Mesenchymal stem cell (in vitro differentiated cells and primary cell): ENCODE measurements around the gene TNFAIP3.
A peak's percentile ranks its signal among the peaks of the same experiment; 100 is the strongest.

Experiments
- DNase-seq: peaks from one replicate; pipeline ENCODE4 v3.0.0-alpha.2; 2013
- H2AFZ ChIP-seq: one replicate; pipeline ENCODE4 v1.6.1; 2013; ENCODE audit warnings: low read depth, mild to moderate bottlenecking, control low read depth, inconsistent platforms, low read length, moderate library complexity
- H2AK5ac ChIP-seq: 2 replicates; pipeline ENCODE4 v1.6.1; 2013; ENCODE audit warnings: low read length, moderate library complexity, mild to moderate bottlenecking, inconsistent platforms; ENCODE audit not compliant: severe bottlenecking
- H2BK120ac ChIP-seq: one replicate; pipeline ENCODE4 v1.6.1; 2013; ENCODE audit warnings: low read depth, mild to moderate bottlenecking, inconsistent platforms, low read length, moderate library complexity
- H2BK12ac ChIP-seq, 2 experiments: one replicate each; pipeline ENCODE4 v1.6.1; 2013; ENCODE audit warnings: inconsistent platforms in 2 of 2, low read length in 2 of 2, mild to moderate bottlenecking in 2 of 2, moderate library complexity in 2 of 2, control low read depth in 1 of 2
- H2BK15ac ChIP-seq: one replicate; pipeline ENCODE4 v1.6.1; 2013; ENCODE audit warnings: mild to moderate bottlenecking, low read depth, inconsistent platforms; ENCODE audit not compliant: poor library complexity, severe bottlenecking
- H2BK5ac ChIP-seq: 2 replicates; pipeline ENCODE4 v1.6.1; 2013; ENCODE audit warnings: low read depth, mild to moderate bottlenecking, low read length, control low read depth, inconsistent platforms; ENCODE audit not compliant: poor library complexity, severe bottlenecking
- H3K14ac ChIP-seq, 2 experiments: one replicate each; pipeline ENCODE4 v1.6.1; 2013; ENCODE audit warnings: inconsistent platforms in 2 of 2, low read length in 2 of 2, control low read depth in 1 of 2, mild to moderate bottlenecking in 1 of 2, moderate library complexity in 1 of 2
- H3K18ac ChIP-seq, 2 experiments: one replicate each; pipeline ENCODE4 v1.6.1; 2013; ENCODE audit warnings: inconsistent platforms in 2 of 2, low read length in 2 of 2, control low read depth in 1 of 2, low read depth in 1 of 2, mild to moderate bottlenecking in 1 of 2
- H3K23ac ChIP-seq, 2 experiments: one replicate each; pipeline ENCODE4 v1.6.1; 2013; ENCODE audit warnings: inconsistent platforms in 2 of 2, low read length in 2 of 2, mild to moderate bottlenecking in 2 of 2, moderate library complexity in 2 of 2, control low read depth in 1 of 2
- H3K27ac ChIP-seq: 2 replicates; pipeline ENCODE4 v1.5.1; 2013; ENCODE audit warnings: mild to moderate bottlenecking, moderate library complexity, low read length, control low read depth, inconsistent platforms; ENCODE audit not compliant: poor library complexity, severe bottlenecking
- H3K27me3 ChIP-seq, 2 experiments: 2 replicates each; pipeline versions ENCODE4 v1.6.1 to v1.7.0; 2013; ENCODE audit warnings: low read length in 2 of 2, mild to moderate bottlenecking in 2 of 2, moderate library complexity in 2 of 2, control low read depth in 1 of 2, inconsistent platforms in 1 of 2; ENCODE audit not compliant: control insufficient read depth in 1 of 2, insufficient read depth in 1 of 2
- H3K36me3 ChIP-seq, 2 experiments: 2 replicates each; pipeline versions ENCODE4 v1.6.1 to v1.7.0; 2013; ENCODE audit warnings: low read length in 2 of 2, control low read depth in 1 of 2, inconsistent platforms in 1 of 2, low read depth in 1 of 2, mild to moderate bottlenecking in 1 of 2; ENCODE audit not compliant: insufficient read depth in 2 of 2, control insufficient read depth in 1 of 2
- H3K4ac ChIP-seq, 2 experiments: one replicate each; pipeline ENCODE4 v1.6.1; 2013; ENCODE audit warnings: inconsistent platforms in 2 of 2, low read length in 2 of 2, mild to moderate bottlenecking in 2 of 2, moderate library complexity in 2 of 2, control low read depth in 1 of 2, low read depth in 1 of 2
- H3K4me1 ChIP-seq: 2 replicates; pipeline ENCODE4 v1.6.1; 2013; ENCODE audit warnings: low read depth, low read length, control low read depth; ENCODE audit not compliant: control insufficient read depth, insufficient read depth
- H3K4me2 ChIP-seq: 2 replicates; pipeline ENCODE4 v1.6.1; 2013; ENCODE audit warnings: low read length, mild to moderate bottlenecking, inconsistent platforms; ENCODE audit not compliant: poor library complexity, severe bottlenecking
- H3K4me3 ChIP-seq, 2 experiments: 2 replicates each; pipeline versions ENCODE4 v1.5.1 to v1.7.0; 2013; ENCODE audit warnings: low read length in 2 of 2, mild to moderate bottlenecking in 2 of 2, control low read depth in 1 of 2, low read depth in 1 of 2; ENCODE audit not compliant: insufficient read depth in 1 of 2
- H3K79me1 ChIP-seq: replicated peaks from 2 replicates; pipeline ENCODE4 v1.6.1; 2013; ENCODE audit warnings: mild to moderate bottlenecking, control low read depth, low read length, inconsistent platforms; ENCODE audit not compliant: poor library complexity, severe bottlenecking
- H3K9ac ChIP-seq: 2 replicates; pipeline ENCODE4 v1.7.0; 2013; ENCODE audit warnings: mild to moderate bottlenecking, low read length, moderate library complexity
- H3K9me3 ChIP-seq: 2 replicates; pipeline ENCODE4 v1.7.0; 2013; ENCODE audit warnings: mild to moderate bottlenecking, low read length; ENCODE audit not compliant: control insufficient read depth
- H4K8ac ChIP-seq: one replicate; pipeline ENCODE4 v1.6.1; 2013; ENCODE audit warnings: inconsistent platforms, mild to moderate bottlenecking, low read length, moderate library complexity
- H4K91ac ChIP-seq: one replicate; pipeline ENCODE4 v1.6.1; 2013; ENCODE audit warnings: mild to moderate bottlenecking, low read length, inconsistent platforms
- whole genome bisulfite sequencing: methylation state at CpG from one replicate; pipeline ENCODE4 v1.1.7; 2013; ENCODE audit warnings: mixed read lengths; 5-methylcytosine and 5-hydroxymethylcytosine counted together

Gene TNFAIP3

GRCh38 chr6:137862419-137863090, 4.5 kb upstream of the TNFAIP3 start:
- H3K4me3 ChIP-seq: no peak overlapping the region
- no peaks in the 10 kb centered on the region for H3K36me3 ChIP-seq
- peaks cover 2% of the 10 kb centered on the region for H3K79me1 ChIP-seq
- H2BK15ac ChIP-seq: no peak overlapping the region
- no peak overlapping the region for H2BK5ac ChIP-seq
- no peak overlapping the region for H3K4ac ChIP-seq
- H3K14ac ChIP-seq: no peak overlapping the region
- H2AK5ac ChIP-seq: no peak overlapping the region
- H3K4me2 ChIP-seq: no peak overlapping the region
- H3K23ac ChIP-seq: no peak overlapping the region
- no peaks in the 10 kb centered on the region for H3K9me3 ChIP-seq
- WGBS: 83% methylated on average over 4 of the region's 5 CpGs
- H3K27me3 ChIP-seq: no peaks in the 10 kb centered on the region
- H2BK12ac ChIP-seq: no peak overlapping the region
- H2BK120ac ChIP-seq: no peak overlapping the region
- no peak overlapping the region for H3K18ac ChIP-seq
- H2AFZ ChIP-seq: no peak overlapping the region
- peaks cover 2% of the 10 kb centered on the region for H3K4me1 ChIP-seq
- DNase-seq: no peak
- no peak overlapping the region for H4K91ac ChIP-seq
- no peak overlapping the region for H3K27ac ChIP-seq
- H4K8ac ChIP-seq: no peak overlapping the region
- H3K9ac ChIP-seq: no peak overlapping the region

DNA sequence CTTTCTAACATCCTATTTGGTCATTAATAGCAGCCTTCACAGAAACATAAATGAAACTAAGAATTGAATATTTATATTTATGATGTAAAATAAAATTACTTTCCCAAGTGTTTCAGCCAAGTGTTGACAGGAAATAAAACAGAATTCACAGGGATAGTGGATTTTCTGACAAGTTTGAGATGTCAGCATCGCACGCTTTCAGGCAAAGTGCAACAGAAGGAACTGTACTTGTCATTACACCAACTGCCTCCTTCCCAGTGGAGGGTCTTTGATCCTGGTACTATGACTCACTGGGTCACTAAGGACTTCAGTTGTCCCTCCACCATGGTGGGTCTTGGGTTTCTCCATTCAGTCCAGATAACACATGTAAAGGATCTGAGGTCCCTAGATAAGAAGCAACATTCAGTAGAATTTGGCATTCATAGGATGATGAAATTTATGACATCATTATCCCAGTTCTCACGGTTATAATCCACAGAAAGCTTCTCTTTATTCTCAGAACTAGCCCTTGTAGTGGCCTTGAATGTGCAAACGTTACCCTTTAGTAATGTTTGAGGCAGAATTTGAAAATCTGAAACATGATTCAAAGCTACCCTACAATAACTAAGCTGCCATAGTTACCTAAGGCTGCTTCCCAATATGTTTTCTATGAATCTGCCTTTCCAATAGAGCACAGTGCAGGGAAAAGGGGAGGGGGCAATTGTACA, 3.8 kb upstream of the TNFAIP3 start:
- H3K27ac ChIP-seq: no peak overlapping the region
- H3K23ac ChIP-seq: no peak overlapping the region
- H3K4me3 ChIP-seq: no peak overlapping the region
- peaks cover 6% of the 10 kb centered on the region for H3K79me1 ChIP-seq
- no peak overlapping the region for H2BK120ac ChIP-seq
- no peak overlapping the region for H3K14ac ChIP-seq
- H3K9ac ChIP-seq: no peak overlapping the region
- H2BK12ac ChIP-seq: peak overlapping the region; percentile 79 to 87
- no peak overlapping the region for H2BK15ac ChIP-seq
- H2AFZ ChIP-seq: no peak overlapping the region
- no peak overlapping the region for H3K4me2 ChIP-seq
- H3K36me3 ChIP-seq: no peaks in the 10 kb centered on the region
- H4K91ac ChIP-seq: no peak overlapping the region
- no peaks in the 10 kb centered on the region for H3K27me3 ChIP-seq
- peaks cover 6% of the 10 kb centered on the region for H3K4me1 ChIP-seq
- DNase-seq: peak; percentile 39
- 90% methylated on average over 3 of the region's 4 CpGs for WGBS
- no peak overlapping the region for H2AK5ac ChIP-seq
- no peak overlapping the region for H3K18ac ChIP-seq
- H2BK5ac ChIP-seq: no peak overlapping the region
- H4K8ac ChIP-seq: no peak overlapping the region
- H3K9me3 ChIP-seq: no peaks in the 10 kb centered on the region
- no peak overlapping the region for H3K4ac ChIP-seq

GRCh38 chr6:137864812-137865508, 2.1 kb upstream of the TNFAIP3 start:
- Histone ChIP-seq H3K27ac (no peak overlapping the region), H3K9me3 (no peaks in the 10 kb centered on the region), H2BK5ac (no peak overlapping the region), H3K4me1 (peaks cover 8% of the 10 kb centered on the region), H3K23ac (no peak overlapping the region), H2AFZ (no peak overlapping the region), H3K4ac (no peak overlapping the region), H2BK12ac (peak overlapping the region in 1 of 2 experiments; percentile 80), H2BK15ac (peak overlapping the region; percentile 15), H2AK5ac (no peak overlapping the region), H3K4me3 (no peak overlapping the region), H4K8ac (no peak overlapping the region), H3K4me2 (no peak overlapping the region), H3K14ac (peak overlapping the region in 1 of 2 experiments; percentile 58), H3K27me3 (no peaks in the 10 kb centered on the region), H3K36me3 (no peaks in the 10 kb centered on the region), H3K9ac (no peak overlapping the region), H3K79me1 (peaks cover 12% of the 10 kb centered on the region), H3K18ac (peak overlapping the region in 1 of 2 experiments; percentile 44), H4K91ac (no peak overlapping the region), H2BK120ac (no peak overlapping the region)
- 55% methylated on average over 4 of the region's 4 CpGs for WGBS
- peak; percentile 36 for DNase-seq
